ENCODE results near the gene ACTL9. TPM values are rescaled to one million over a fixed set of nuclear protein-coding genes. Genes with fewer than 3 reads are reported as not detected.

ACTL9 gene
- total RNA-seq, 1 experiment from 2014 or later: not detected

DNA sequence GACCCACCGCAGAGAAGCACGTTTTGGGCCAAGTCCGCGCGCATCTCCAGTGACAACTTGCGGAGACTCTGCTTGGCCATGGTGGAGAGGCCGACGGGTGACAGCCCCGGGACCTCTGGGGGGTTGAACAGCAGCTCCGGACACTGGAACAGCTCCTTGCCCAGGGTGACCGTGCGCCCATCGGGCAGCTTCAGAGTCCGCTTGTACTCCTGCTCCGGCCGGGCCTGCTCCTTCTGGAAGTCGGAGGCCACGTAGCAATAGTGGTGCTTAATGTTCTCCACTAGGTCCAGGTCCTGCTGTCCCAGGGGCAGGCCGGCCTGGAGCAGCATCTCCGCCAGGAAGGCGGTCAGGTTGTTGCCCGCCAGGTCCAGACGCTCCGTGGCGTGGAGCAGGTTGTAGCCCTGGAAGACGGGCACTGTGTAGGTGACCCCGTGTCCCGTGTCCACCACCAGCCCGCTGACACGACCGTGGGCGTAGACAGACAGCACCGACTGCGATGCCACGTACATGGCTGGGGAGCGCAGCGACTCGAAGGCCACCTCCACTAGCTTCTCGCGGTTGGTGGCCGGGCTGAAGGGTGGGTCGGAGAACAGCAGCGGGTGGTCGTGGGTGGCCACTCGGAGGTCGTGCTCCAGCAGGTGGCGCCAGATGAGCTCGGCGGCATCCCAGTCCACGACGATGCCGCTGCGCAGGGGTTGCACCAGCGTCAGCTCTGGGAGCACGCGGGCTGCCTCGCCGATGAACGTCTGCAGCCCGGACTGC is 743 bp downstream of the ACTL9 start:
- H3K4me3 Mint-ChIP-seq (ENCODE audit: low read depth, unreplicated experiment): no peak overlapping the region
- H3K27ac Mint-ChIP-seq (ENCODE audit: unreplicated experiment): no peak overlapping the region
- no peaks in the 10 kb centered on the region for H3K4me1 Mint-ChIP-seq (ENCODE audit: low read depth, unreplicated experiment)
- TF ChIP-seq, protein P1, sequence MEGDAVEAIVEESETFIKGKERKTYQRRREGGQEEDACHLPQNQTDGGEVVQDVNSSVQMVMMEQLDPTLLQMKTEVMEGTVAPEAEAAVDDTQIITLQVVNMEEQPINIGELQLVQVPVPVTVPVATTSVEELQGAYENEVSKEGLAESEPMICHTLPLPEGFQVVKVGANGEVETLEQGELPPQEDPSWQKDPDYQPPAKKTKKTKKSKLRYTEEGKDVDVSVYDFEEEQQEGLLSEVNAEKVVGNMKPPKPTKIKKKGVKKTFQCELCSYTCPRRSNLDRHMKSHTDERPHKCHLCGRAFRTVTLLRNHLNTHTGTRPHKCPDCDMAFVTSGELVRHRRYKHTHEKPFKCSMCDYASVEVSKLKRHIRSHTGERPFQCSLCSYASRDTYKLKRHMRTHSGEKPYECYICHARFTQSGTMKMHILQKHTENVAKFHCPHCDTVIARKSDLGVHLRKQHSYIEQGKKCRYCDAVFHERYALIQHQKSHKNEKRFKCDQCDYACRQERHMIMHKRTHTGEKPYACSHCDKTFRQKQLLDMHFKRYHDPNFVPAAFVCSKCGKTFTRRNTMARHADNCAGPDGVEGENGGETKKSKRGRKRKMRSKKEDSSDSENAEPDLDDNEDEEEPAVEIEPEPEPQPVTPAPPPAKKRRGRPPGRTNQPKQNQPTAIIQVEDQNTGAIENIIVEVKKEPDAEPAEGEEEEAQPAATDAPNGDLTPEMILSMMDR (IDR thresholded peaks at IDR 0.05; ENCODE audit: unreplicated experiment): no peak
- no peaks in the 10 kb centered on the region for H3K9me3 Mint-ChIP-seq (ENCODE audit: low read depth, unreplicated experiment)
- CTCF ChIA-PET: no interaction called here
- no peak for DNase-seq
- BruUV-seq (replicated peaks): no TSS peak
- H3K27me3 Mint-ChIP-seq (ENCODE audit: unreplicated experiment): peaks cover 2% of the 10 kb centered on the region
- intact Hi-C loops (cut with micrococcal nuclease; ENCODE audit: unreplicated experiment): no loop called here
- H3K36me3 Mint-ChIP-seq (ENCODE audit: insufficient read depth, unreplicated experiment): no peaks in the 10 kb centered on the region

DNA sequence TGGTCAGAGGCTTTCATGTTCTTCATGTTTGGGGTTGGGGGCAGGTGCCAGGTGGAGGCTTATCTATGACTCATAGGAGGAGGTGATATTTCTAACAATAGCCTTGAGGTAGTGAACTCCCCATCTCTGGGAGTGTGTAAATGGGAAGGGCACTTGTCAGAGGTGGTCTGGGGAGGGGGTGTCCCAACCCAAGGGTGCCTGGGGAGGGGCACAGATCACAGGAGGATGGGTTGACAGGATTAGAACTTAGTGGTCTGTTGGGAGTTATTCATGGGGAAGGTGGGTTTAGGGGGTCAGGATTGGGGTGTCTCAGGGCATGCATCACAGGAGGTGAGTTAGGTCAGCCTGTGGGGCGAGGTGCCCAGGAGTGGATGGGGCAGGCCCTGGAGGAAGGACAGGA is 1.6 kb downstream of the ACTL9 start:
- intact Hi-C loops (cut with micrococcal nuclease; ENCODE audit: unreplicated experiment): no loop called here
- TF ChIP-seq, protein P1 (IDR thresholded peaks at IDR 0.05; ENCODE audit: unreplicated experiment): no peak
- DNase-seq: no peak
- H3K27ac Mint-ChIP-seq (ENCODE audit: unreplicated experiment): no peak overlapping the region
- BruUV-seq (replicated peaks): no TSS peak
- no peaks in the 10 kb centered on the region for H3K4me1 Mint-ChIP-seq (ENCODE audit: low read depth, unreplicated experiment)
- CTCF ChIA-PET: no interaction called here
- H3K9me3 Mint-ChIP-seq (ENCODE audit: low read depth, unreplicated experiment): no peaks in the 10 kb centered on the region
- no peaks in the 10 kb centered on the region for H3K36me3 Mint-ChIP-seq (ENCODE audit: insufficient read depth, unreplicated experiment)
- no peak overlapping the region for H3K4me3 Mint-ChIP-seq (ENCODE audit: low read depth, unreplicated experiment)
- peaks cover 10% of the 10 kb centered on the region for H3K27me3 Mint-ChIP-seq (ENCODE audit: unreplicated experiment)

DNA sequence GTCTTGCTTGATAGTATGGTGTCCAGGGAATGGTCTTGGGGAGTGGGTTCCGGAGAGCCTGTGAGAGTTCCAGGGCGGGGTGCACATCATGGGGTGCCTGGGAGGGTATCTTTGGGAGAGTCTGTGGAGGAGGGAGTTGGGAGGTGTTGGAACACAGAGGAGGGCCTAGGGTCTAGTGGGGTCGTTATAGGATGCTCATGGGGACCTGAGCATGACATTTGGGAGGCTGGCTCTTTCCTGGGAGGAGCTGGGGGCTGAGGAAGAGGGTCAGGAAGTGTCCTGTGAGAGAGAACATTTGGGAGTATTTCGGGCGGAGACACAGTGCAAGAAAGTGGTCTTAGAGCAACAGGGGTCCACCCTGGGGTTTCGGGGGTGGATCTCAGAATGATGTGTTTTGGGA is 2.7 kb downstream of the ACTL9 start:
- peaks cover 21% of the 10 kb centered on the region for H3K27me3 Mint-ChIP-seq (ENCODE audit: unreplicated experiment)

DNA sequence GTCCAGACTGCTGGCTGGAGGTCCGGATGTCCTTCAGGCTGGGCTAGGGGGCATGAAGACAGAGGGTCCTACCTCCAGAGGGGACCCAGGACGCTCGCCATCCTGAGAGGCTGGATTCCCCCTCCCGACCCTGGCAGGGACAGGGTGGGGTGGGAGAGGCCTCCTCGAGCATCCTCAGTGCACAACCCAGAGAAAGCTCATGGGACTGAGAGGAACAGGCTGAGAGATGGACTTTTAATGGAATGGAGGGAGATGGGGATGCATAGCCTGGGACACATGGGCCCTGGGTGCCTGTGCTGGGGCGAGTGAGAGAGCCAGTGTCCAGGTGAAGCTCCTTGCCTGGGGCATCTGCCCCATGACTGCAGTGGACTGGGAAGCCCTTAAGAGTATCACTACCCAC is 3.1 kb downstream of the ACTL9 start:
- CTCF ChIA-PET: no interaction called here
- no peaks in the 10 kb centered on the region for H3K36me3 Mint-ChIP-seq (ENCODE audit: insufficient read depth, unreplicated experiment)
- peaks cover 25% of the 10 kb centered on the region for H3K27me3 Mint-ChIP-seq (ENCODE audit: unreplicated experiment)
- no peak overlapping the region for H3K4me3 Mint-ChIP-seq (ENCODE audit: low read depth, unreplicated experiment)
- no peak overlapping the region for H3K27ac Mint-ChIP-seq (ENCODE audit: unreplicated experiment)
- no peaks in the 10 kb centered on the region for H3K9me3 Mint-ChIP-seq (ENCODE audit: low read depth, unreplicated experiment)
- intact Hi-C loops (cut with micrococcal nuclease; ENCODE audit: unreplicated experiment): no loop called here
- no peaks in the 10 kb centered on the region for H3K4me1 Mint-ChIP-seq (ENCODE audit: low read depth, unreplicated experiment)
- no peak for DNase-seq
- TF ChIP-seq, protein P1 (IDR thresholded peaks at IDR 0.05; ENCODE audit: unreplicated experiment): no peak
- no TSS peak for BruUV-seq (replicated peaks)

More for the DNA sequence above, 2.7 kb downstream of the ACTL9 start:
- TF ChIP-seq, protein P1 (IDR thresholded peaks at IDR 0.05; ENCODE audit: unreplicated experiment): no peak
- BruUV-seq (replicated peaks): no TSS peak
- Mint-ChIP-seq H3K9me3 (ENCODE audit: low read depth, unreplicated experiment) (no peaks in the 10 kb centered on the region), H3K36me3 (ENCODE audit: insufficient read depth, unreplicated experiment) (no peaks in the 10 kb centered on the region), H3K4me3 (ENCODE audit: low read depth, unreplicated experiment) (no peak overlapping the region), H3K4me1 (ENCODE audit: low read depth, unreplicated experiment) (no peaks in the 10 kb centered on the region), H3K27ac (ENCODE audit: unreplicated experiment) (no peak overlapping the region)
- intact Hi-C loops (cut with micrococcal nuclease; ENCODE audit: unreplicated experiment): no loop called here
- CTCF ChIA-PET: no interaction called here
- no peak for DNase-seq

All from Calu3 (cell line).